ENCODE data around the gene KIZ.

Gene KIZ, protein sequence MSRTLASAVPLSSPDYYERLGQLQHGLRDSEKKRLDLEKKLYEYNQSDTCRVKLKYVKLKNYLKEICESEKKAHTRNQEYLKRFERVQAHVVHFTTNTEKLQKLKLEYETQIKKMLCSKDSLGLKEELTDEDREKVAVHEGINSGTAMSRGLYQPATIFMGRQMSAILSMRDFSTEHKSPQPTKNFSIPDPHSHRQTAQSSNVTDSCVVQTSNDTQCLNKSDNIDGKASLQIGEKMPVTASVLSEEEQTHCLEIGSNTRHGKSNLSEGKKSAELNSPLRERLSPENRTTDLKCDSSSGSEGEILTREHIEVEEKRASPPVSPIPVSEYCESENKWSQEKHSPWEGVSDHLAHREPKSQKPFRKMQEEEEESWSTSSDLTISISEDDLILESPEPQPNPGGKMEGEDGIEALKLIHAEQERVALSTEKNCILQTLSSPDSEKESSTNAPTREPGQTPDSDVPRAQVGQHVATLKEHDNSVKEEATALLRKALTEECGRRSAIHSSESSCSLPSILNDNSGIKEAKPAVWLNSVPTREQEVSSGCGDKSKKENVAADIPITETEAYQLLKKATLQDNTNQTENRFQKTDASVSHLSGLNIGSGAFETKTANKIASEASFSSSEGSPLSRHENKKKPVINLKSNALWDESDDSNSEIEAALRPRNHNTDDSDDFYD

DNA sequence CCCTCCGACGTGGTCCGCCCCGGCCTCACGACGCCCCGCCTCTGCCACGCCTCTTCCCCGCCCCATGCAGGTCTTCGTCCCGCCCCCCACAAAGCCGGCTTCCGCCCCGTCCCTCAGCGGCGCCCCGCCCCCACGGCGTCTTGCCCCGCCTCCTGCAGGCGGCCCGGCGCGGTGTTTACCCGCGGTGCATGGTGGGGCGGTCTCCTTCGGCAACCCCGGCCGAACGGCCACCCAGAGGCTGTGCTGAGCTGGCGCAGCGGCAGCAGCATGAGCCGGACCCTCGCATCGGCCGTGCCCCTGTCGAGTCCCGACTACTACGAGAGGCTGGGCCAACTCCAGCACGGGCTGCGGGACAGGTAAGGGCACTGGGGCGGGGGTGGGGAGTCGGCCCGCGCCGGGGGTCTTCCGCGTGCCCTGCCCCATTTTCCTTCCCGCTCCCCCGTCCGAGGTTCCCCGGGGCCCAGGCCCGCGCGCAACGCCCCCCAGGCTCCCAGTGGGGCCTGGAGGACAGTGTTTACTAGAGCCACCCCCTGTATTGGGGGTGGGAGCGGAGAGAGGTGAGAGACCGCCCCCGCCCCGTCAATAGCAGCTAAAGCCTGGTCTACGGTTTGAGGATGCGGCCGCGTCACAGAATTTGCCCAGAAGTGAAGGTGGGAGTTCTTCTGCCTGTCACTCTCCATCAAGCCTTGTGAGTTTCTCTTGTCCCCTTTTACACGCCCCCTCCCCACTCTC lies at the start of gene KIZ:
TSS of gene KIZ (plus strand) at position 234 of the 732 bp plus-strand sequence. CDS start at position 268, 34 bp downstream.
- peak; percentile 96 to 97 (median 96) for DNase-seq (ENCODE audit: low read depth in 3 of 3)

DNA sequence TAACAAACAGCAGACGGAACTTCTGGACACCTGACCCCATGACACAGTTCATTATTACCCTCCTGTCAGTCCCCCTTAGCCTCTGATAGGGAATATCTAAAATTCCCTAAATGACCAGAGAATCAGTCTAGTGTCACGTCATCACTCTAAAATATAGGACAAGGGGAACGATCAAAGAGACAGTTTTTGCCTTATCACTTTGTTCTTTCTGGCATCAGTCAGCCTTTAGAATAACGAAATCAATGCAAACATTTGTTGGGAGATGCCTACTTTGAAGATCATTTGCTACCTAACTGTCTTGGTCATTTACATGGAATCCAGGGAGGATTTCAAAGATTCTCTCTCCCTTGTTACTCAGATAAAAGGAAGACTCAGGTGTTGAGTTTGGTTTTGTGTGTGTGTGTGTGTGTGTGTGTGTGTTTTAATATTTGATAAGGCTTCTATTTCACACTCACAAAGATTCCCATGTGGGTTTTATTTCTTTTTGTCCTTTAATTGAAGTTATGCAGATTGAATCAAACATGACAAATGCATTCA lies 48.0 kb upstream of the KIZ start:
- no peak for DNase-seq (ENCODE audit: low read depth in 3 of 3)

DNA sequence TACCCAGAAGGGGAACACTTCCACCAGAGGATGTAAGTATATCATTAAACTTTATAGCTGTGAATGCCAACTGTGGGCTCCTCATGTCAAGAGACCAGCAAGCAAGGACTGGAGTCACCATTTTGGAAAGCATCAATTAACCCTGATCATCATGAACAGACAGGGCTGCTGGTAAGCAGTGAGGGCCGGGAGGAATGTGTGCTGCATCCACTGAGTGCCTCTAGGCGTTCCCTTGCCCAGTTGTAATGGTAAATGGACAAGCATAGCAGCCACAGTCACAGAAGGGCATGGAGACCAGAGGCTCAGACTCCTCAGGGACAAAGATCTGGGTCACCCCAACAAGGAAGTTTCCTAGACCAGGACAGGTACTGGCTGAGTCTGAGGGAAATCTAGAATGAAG lies 43.3 kb upstream of the KIZ start:
- DNase-seq (ENCODE audit: low read depth in 3 of 3): no peak

DNA sequence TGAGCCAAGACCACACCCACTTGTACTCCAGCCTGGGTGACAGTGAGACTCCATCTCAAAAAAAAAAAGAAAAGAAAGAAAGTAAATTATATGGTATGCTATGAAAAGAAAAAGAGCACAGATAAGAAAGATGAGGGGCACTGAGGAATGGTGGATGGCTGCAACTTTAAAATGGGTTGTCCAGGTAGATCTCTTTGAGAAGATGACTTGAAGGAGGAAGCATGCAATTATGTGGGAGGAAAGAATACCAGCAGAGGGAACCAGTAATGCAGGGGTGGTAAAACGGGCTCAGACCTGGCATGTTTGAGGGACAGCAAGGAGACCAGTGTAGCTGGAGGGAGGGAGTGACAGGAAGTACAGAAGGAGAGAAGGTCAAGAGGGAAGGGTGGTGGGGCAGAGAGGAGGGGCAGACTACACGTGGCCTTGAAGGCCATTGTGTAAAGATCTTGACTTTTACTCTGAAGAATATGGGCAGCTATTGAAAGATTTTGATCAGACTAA lies 42.0 kb upstream of the KIZ start:
- DNase-seq (ENCODE audit: low read depth in 3 of 3): no peak

DNA sequence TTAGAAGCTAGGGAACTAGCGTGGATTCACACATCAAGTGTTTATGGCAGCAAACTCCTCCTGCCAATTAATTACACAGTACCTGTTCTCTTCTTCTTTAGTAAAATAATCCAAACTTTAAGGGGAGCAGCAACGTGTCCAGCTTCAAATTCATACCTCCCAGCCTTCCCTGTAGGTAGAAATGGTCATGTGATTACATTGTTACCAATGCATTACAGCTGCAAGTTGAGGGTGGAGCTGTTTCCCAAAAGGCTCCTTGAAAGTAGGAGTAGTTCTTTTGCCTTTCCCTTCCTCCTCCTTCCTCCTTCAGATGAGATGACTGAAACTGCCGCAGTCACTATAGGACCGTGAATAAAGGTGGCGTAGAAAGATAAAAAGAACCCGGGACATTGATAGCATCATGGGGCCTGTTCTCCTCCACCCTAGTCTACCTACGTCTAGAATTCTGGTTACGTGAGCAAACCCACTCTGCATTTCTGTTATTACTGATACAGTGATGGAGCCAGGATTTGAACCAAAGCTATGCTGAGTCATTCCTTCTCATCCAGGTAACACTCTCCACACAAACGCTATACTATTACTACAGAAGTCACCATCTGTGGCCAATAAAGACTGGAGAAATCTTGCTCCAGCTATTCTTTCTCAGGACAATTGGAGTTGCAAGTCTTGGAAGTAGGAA lies 37.9 kb upstream of the KIZ start:
- DNase-seq (ENCODE audit: low read depth in 3 of 3): no peak

DNA sequence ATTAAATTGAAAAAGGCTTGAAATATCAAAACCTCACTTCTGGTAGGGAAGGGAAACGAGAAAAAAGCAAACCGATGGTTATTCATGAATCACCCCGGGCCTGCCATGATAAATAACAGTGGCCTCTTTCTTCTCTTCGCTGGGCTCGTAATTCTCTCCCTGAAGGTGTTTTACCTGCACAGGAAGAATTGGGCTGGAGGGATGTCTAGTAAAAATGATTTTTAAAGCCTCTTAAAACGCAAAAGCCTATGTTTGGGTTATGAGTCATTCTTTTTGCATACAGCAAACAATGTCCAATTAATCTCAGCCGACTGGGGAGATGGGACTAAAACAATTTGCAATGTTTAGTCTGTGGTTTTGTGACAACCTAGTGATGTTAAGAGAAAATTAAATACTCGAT lies 36.5 kb upstream of the KIZ start:
- DNase-seq (ENCODE audit: low read depth in 3 of 3): no peak

DNA sequence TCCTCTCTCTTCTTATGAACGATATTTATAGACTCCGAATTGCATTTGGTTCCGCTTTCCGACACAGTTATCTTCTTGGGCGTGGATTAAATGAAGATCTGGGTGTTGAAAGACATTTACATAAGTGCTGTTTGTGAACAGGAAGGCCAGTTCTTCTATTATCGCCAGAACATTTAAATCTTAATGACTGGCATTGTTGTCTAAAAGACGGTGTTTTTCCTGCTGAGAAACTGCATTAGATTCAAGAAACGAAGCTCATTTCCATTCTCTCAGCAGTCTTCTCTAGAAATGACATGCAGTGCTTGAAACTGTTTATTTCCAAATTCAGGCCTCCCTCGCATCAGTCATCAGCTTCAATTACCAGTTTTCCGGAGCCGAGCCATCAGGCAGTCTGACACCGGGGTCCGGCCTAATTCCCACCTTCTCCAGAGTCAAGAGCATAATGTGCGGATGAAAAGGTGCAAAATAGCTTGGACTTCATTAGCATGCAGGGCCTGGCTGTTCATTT lies 35.7 kb upstream of the KIZ start:
- DNase-seq (ENCODE audit: low read depth in 3 of 3): no peak

DNA sequence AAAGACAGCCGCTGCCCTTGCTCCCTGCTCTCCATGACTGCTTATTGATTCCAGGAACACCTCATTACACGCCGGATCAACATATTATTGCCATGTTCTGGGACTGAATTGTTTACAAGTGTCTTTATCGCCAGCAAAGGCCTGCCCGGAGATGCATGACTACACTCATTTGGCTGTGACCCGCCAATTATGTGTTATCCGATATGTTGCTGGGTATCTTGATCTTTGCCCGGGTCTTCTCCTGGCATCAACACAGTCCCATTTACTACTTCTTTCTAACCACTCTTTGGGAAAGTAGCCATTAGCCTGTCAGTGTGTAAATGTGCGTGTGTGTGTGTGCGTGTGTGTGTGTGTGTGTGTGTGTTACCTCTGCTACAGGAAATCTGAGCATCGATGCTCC lies 35.2 kb upstream of the KIZ start:
- DNase-seq (ENCODE audit: low read depth in 3 of 3): no peak

DNA sequence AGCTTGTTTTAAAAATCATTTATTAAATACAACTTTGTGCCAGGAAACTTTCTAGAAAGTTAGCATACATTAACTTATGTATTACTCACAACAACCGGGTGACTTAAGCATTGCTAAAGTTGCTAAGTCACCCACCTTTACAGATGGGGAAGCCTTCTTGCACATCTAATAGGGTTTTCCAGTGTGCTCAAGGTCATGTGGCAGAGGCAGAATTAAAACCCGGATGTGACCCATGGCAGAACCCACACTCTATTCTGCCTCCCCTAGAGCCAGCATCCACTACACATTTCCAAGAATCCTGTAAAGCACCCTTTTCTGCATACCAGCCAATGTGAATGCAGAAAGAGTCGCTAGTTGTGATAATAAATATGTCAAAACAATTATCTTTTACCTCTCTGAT lies 33.1 kb upstream of the KIZ start:
- no peak for DNase-seq (ENCODE audit: low read depth in 3 of 3)

DNA sequence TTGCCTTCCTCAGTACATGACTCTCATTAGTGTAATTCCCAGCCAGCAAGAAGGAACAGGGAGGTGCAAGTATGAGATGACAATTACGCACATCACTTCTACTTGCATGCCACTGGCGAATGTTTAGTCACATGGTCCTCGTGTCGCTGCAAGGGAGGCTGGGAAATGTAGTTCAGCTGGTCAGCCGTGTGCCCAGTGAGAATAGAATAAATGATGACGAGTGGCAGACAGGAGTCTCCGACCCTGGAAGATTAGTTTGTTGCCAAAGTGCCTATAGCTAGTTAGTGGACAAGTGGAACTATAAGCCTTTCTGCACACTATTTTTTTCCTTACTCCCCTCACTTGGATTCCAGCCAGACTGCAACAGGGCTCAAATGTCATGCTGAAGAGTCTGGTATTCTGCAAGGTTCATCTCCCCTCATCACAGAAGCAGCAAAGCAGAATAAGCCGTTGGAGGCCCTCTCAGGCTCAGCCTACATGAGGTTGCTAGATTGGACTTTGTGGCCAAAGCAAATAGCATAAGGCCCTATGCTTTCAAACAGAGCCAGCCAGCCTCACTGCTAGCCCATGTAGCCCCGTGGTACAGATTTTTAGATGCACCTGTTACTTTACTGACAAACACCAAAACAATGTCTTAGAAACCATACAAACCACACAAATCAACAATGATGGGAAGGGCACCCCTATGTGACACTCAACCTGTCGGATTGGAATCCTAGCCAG lies 29.4 kb upstream of the KIZ start:
- DNase-seq (ENCODE audit: low read depth in 3 of 3): no peak

DNA sequence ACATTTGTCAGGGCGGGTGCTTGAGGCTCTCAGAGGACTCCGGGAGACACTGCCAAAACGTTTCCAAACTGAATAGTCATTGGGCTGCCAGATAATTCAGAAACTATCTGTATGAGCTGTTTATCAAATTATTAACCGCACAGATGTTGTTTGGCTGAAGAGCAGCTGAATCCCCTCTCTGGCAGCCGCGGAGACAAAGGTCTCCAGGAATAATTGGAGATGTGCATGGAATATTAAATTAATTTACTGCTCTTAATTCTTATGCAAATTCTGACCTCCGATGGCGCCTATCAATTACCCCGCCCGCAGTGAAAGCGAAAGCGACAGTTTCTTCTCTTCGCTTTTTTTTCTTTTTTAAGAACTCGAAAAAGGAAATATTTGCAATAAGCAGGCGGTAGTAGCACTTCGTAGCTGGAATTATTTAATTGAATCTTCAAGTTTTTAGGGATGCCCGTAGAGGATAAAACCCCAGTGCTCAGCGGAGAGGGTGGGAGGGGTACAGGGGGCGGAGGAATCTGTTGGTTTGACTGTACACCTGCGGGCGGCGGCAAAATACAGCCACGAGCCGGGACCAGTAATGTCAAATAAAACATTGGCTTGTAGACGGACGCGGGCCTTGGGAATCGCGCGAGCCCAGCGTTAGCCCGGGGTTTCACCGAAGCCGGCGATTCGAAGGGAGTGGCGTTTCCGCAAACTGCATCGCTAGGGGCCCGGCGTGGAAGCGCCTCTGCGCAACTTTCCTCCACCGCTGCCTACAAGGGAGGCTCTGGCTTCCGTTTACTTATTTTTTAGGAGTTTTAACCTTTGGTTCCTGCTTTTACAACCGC lies 25.9 kb upstream of the KIZ start:
- DNase-seq (ENCODE audit: low read depth in 3 of 3): no peak

DNA sequence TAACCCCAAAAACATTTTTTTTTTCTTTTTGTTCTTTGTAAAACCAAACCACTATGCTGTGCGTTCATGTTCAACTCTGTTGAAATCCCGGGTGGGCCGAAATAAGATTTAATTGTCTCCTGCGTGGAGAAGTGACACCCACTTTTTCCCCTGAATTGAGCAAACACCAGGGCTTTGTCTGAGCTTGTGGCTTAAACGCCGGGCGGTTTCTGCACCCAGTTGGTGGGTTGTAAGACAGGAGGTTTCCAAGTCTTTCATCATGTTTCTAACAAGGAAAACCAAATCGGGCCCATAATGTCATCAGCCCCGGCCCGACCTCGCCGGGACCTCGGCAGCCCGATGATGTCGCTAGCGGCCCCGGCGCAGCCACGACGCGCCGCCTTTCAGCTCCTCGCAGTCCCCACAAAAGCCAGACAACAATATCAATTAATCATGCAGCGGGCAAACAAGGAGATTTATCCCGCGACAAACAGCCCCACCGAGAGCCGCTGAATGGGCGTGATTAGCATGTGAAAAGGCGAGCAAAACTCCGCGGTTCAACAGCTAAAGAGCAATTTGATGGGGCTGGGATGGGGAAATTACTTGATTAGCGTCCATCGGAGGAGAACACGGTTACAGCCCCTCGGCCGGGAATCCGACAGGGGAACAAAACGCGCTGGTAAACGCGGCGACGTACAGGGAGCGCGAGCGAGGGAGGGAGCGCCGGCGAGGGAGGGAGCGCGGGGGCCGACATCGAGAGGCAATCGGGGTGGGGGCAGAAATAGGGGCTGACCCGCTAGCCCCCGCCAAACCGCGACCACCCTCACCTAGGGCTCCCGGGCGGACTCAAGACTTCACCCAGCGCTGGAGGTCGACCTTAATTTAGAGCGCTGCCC lies 25.1 kb upstream of the KIZ start:
- DNase-seq (ENCODE audit: low read depth in 3 of 3): no peak

DNA sequence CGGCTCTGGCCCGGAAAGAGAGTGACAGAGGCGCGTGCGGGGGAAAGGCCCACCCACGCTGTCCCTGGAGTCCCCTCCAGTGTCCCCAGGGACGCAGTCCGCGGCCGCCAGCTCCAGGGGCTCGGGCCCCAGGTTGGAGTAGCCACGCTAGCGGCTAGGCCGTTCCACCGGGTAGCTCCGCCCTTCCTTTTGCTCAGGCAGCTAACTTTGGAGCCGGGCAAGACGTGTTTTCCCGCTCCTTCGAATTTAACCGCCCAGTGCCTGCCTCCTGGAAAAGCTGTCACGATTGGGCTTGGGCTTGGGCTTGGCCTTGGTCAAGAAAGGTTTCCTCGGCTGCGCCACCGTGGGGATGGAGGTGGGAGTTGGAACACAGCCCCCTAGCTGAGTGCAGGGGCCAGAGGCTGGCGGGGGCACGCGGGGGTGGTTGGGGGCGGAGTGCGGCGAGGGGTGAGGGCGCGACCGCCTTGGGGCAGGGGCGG lies 24.4 kb upstream of the KIZ start:
- DNase-seq (ENCODE audit: low read depth in 3 of 3): no peak

DNA sequence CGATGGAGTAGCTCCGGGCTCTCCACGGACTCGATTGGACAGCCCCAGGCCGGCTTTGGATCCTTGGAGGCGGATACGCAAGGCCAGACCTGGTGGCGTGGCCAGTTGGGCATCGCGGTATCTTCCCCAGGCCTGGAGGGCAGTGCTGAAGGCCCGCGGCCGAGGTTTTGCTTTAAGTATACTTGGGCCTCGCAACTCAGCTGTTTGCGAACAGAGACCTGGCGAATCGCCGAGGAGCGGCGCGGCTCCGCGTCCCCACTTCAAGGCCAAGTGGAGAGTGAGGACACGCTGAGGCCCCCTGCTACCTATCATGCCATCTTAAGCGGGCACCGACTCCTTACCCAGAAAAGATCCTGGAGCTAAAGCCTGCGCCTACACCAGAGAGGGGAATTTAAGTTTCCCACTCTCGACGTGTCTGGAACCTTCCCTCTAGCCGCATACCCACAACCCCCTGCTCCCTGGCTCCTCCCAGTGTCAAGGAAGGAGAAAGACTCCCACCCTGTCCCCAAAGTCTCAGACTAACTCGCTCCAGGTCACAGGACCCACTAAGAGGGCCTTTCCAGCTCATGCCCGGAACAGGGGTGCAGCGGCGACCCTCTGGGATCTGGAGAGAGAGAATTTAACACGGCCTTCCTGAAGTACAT lies 23.8 kb upstream of the KIZ start:
- DNase-seq (ENCODE audit: low read depth in 3 of 3): no peak

DNA sequence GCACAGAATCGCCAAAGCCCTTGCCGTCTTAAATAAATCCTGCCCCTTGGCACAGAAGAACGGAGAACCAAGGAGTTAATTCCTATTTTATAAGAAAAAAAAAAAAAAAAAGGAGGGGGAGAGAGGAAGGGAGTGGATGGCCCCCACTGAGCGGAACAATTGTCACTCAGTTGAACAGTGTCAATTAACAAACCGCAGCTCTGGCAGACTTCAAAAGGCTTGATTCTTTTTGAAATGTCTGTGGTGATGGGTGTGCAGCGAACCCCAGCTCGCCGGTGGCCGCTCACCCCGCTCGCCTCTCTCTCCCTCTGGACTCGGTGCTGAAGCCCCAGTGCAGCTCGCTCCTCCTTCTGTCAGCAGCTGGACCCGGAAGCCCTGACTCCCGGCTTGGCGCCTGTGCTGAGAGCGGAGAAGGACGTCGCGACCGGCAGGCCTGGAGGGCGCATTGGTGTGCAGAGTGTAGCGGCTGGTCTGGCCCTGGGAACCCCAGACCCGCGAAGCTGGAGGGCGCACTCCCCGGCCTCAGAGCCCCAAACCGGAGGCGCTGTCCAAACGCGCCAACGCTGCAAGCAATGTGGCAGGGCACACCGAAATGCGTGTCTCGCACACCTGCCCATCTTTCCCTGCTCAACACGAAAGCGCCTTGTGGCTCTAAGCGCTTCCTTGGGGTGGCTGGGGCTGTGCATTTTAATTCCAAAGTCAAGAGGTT lies 23.1 kb upstream of the KIZ start:
- DNase-seq (ENCODE audit: low read depth in 3 of 3): no peak

DNA sequence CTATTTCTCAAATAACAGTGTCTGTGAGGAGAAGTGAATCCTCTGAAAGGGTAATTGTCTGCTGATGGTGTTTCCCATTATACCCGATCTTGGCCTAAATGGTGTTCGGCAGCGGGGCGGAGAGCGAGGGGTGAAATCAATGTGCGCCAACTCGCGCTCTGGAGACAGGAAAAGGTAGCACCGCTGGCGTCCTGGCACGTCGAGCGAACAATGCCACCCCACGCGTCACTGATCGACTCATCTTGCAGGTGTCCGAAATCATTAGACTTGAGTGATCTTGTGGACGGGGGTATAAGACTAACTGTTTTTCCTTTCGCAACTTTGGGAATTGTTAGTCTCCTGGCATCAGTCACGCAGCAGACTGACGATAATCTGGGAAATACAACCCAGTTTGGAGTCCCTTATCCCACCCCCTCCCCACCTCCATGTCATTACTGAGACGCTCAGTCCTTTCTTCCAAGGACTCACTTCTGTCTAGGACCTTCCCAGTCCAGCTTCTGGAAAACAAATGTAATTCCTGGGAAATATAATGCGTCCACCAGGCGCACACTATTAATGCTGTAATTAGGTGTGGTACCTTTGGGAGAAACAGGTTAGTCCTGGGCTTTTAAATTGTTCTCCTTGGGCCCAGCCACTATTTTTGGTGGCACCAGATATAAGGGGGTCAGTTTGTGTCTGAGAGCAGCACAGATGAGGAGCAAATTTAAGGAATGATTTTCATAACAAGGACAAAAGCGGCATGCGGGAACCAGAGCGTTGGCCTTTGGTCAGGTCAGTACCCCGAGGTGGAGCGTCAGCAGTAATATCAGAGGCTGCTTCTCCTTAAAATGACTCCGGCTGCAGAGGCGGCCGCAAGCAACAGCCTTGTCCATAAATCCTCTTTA lies 22.1 kb upstream of the KIZ start:
- no peak for DNase-seq (ENCODE audit: low read depth in 3 of 3)

DNA sequence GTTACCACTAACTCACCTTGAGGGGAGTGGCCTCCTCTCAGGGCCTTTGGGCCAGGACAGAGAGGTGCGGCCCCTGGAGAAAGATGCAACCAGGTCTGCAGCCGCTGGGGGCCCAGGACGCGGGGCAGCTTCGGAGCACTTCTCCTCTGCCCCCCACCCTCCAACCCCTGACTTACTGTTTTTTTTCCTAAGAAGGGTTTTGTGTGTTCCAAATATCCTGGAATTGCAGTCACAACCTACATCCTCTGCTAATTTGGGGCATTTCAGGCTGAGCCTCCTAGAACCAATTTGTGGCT lies 21.5 kb upstream of the KIZ start:
- no peak for DNase-seq (ENCODE audit: low read depth in 3 of 3)
